Muscle of arm (tissue), 12 donors: Measurements from ENCODE around the gene PLXNA2. TPM values are rescaled to one million over a fixed set of nuclear protein-coding genes. Genes with fewer than 3 reads are reported as not detected.

Experiments used
- DNase-seq: peaks from one replicate; pipeline ENCODE4 v3.0.0-alpha.2; 2013
- polyA plus RNA-seq, 12 donors: library from polyadenylated mRNA; unstranded; fragments of 120-200 nt; gene quantifications; one replicate each; pipeline ENCODE4 v1.2.1, GENCODE V29; 2013; ENCODE audit not compliant: insufficient read length in 12 of 12

Gene PLXNA2
- polyA plus RNA-seq, 12 donors, result 20.4 to 39.2 (median 33.6) TPM; not detected in 1

DNA sequence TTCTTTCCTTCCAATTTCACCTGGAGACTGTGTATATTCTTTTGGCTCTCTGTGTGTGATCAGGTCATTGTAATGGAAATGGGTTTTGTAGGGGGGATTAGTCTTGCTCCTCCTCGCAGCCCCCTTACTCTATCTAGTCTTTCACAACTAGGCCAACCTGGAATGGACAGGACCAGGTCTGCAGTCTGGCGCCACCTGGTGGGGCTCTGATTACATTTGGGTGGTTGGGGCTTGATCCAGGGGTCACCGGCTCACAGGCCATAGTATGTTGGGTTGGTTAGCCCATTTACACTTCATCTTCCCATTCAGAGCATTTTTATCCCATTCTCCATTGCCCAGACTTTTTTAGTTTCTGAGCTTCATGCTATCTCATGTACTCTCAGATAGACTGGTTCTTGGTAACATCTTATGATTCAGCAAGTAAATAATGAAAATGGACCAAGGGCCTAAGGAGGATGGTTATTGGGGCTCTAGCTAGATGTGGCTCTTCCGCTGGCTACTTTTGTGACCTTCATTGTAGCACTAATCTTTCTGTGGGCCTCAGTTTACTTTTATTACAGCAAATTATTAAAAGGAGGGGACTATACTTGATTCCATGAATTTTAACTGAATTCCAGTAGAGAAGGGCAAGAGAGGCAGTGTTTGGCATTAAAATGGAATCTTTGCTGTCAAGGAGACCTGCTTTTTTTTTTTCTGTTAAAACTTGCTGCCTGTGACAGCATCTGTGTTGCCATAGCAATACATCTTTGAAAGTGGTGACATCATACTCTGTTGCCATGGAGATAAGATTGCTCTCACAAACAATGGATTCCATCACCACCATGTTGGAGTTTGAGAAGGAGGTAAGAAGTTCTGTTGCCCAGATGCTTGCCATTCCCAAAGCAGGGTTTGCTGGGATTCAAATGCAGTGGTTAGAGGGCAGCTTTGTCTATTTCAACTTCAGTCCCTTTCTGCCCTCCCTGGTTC is 150.1 kb downstream of the PLXNA2 start:
- DNase-seq, result no peak

GRCh38 chr1:208093046-208093445 is 151.1 kb downstream of the PLXNA2 start:
- DNase-seq, result no peak

DNA sequence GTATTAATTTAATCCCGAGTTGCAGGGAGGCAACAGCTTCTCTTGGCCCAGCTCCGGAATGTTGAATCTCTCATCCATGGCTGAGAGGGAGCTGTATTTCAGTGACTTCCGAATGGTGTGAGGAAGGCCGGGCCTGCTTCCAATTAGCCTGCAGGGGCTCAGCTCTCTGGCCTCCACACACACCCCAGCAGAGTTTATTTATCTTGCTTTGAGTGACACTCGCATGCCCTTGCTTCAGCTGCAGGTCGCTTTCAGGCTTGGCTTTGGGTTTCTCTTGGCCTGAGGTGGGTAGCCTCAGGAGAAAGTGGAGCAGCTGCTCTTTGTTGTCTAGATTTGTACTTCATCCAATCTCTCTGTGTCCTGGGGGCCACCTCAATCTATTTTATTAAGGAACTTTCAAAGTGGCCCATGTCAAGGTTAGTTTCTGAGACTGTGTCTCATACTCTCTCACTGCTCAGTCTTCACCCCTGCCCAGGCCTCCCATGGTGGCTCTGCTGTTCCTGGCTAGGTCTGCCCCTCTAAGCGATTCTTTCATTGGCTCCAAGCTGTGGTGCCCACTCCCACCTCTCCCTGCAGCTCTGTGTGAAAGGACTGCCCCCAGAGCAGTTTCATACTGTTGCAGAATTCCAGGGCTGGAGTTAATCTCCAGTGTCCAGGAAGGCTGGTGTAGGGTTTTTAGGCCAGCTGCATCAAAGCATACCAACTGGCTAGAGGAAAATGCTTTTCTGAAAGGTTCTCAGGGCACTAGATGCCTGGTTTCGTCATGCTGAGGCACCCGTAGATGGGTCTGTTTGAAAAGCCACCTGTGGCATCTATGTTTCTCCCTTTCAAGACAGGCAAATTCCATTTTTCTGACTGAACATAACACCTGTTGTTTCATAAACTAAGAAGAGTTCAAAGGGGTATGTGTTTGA is 153.5 kb downstream of the PLXNA2 start:
- no peak for DNase-seq

GRCh38 chr1:208089761-208090370 is 154.3 kb downstream of the PLXNA2 start:
- DNase-seq, result no peak

GRCh38 chr1:208089149-208089548 is 155.0 kb downstream of the PLXNA2 start:
- peak; percentile 71 for DNase-seq

- no peak for DNase-seq
Observed at GRCh38 chr1:208088319-208088718, 155.9 kb downstream of the PLXNA2 start.

- no peak for DNase-seq
Observed at GRCh38 chr1:208085655-208086515, 158.3 kb downstream of the PLXNA2 start.

DNA sequence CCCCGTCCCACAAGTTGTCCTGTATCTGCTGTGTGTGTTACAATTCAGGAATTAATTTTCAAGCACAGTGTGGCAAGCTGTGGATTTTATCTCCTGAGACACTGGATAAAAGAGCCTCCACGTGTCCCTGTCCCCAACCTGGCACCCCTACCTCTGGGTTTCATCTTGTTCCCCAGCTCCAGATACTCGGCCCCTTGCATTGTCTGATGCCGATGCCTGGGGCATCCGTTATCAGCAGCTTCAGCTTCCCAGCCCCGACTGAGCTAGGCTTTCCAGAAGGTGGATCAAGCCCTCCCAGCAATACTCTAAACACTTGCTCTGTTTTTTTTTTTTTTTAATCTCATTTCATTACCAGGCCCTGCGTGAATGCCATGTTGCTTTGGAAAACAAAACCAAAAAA is 159.4 kb downstream of the PLXNA2 start:
- DNase-seq, result no peak

GRCh38 chr1:208084220-208084619 is 160.0 kb downstream of the PLXNA2 start:
- DNase-seq, result no peak

- DNase-seq, result no peak
Observed at GRCh38 chr1:208083715-208084085, 160.5 kb downstream of the PLXNA2 start.

- DNase-seq, result no peak
Observed at GRCh38 chr1:208083016-208083714, 161.0 kb downstream of the PLXNA2 start.

GRCh38 chr1:208081972-208082371 is 162.2 kb downstream of the PLXNA2 start:
- DNase-seq, result no peak

GRCh38 chr1:208080396-208081286 is 163.5 kb downstream of the PLXNA2 start:
- DNase-seq, result no peak

DNA sequence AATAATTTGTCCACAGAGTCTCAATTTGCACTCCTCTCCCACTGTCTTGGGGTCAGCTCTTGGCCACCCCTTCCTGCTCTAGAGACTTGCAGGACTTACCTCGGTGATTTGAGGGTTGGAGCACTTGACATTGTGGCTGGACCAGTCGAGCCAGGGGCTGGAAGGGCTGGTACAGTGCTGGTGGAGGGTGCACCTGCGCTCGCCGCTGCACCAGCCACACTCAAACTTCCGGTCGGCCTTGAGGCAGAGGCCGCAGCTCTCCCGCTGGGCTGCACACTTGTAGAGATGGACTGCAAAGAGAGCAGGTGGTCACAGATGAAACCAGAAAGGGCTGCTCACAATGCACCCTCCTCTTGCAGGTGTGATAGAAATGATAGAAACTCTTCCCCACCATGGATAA is 165.0 kb downstream of the PLXNA2 start:
- DNase-seq, result no peak

DNA sequence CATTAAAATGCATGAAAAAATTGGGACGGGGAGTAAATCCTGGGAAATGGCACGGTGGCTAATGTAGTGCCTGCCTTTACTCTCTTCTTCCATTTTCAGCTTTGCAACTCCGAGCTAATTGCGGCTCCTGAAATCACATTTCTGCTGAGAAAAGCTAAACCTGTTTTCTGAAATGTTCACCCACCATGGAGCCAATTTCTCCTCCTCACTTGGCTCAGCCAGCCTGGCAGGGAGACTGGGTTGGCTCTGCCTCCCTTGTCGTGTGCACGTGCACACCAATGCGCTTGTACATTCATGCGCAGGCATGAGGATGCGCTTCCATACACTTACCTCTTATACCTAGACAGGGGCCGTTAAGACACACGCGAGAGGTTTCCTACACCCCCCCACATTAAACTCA is 165.4 kb downstream of the PLXNA2 start:
- DNase-seq, result no peak

- DNase-seq, result no peak
Observed at GRCh38 chr1:208077232-208078075, 166.7 kb downstream of the PLXNA2 start.

GRCh38 chr1:208074353-208074752 is 169.8 kb downstream of the PLXNA2 start:
- no peak for DNase-seq

DNA sequence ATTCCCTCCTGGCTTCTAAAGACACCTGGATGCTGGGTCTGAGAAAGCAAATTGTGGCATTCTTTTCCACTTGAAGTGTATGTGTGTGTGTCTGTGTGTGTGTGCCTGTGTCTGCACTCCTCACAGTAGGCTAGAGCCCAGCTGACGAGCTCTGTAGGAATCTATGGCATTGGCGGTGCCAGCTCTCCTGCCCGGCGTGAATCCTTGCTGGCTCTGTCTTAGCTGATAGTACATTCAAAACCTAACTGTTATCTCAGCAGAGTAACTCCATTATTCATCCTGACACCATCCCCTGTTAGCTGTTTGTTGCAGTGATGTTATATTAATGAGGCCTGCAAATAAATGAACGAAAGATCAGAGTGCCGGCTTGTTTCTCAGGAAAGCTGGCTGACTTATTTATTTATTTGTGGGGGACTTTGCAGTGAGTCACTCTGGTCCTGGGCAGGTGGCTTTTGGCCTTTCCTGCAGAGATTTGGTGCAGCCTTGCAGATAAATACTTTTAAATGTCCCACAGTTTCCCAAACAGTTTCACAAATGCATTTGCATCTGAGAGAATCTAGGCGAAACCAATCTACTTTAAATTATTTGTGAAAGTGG is 172.7 kb downstream of the PLXNA2 start:
- DNase-seq, result no peak
